Measurements from ENCODE around the gene FHIT.

The FHIT gene

DNA sequence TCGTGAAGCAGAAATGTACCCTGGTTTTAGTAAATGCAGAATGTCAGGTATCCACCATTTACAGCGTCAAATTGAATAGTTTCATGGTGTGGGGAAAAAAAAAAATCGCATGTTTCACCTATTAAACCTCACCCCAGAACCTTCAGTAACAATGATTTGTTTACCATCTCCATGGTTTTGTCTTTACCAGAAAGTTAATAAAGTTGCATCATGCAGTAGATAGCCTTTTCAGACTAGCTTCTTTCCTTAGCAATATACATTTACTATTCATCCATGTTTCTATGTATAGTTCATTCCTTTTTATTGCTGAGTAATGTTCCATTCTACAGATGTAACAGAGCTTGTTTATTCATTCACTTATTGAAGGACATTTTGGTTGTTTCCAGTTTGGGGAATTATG, 1066.1 kb downstream of the FHIT start:
- DNase-seq = no peak

DNA sequence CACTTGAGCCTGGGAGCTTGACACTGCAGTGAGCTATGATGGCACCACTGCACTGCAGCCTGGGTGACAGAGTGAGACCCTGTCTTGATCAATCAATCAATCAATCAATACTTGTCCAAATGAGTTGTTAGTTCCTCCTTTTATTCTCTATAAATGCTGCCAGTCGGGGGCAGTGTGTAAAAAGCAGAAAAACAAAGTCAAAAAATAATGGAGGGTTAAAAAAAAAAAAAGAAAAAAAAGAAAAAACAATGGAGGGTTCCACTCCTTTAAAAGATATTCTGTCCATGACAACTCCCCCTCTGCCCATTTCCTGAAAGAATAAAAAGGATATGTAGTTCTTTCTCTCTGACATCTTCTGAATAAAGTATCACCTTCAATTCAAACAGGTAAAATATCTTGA, 1068.6 kb downstream of the FHIT start:
- no peak for DNase-seq

DNA sequence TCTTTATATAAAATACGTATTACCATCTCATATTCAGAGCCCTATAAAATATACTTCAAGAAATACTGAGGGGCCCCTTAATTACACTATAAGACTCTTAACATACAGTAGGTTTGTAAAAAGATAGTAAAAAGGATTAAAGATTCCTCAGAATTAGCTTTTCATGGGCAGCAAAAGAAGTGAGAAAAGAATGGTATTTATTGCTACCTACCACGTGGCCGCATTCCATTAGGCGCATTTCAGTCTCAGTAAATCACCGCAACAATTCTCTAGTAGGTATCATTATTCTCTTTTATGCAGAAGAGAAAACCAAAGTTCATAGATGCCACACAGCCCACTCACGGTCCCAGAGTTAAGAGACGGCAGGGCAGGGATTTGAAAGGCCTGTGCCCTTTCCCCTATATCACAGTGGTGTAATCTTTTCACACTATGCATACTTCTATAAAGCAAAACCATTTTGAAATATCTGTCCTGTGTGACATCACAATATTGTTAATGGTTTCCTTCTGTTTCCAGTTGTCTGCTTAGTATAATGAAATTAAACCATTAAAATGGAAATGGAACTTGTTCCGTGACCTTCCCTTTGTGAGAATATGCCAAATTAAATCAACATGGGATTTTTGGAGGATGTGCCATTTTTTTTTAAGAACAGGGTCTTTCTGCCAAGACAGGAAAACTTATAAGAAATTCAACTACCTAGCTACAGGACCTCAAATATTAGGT, 1072.2 kb downstream of the FHIT start:
- DNase-seq = peak; percentile 12

DNA sequence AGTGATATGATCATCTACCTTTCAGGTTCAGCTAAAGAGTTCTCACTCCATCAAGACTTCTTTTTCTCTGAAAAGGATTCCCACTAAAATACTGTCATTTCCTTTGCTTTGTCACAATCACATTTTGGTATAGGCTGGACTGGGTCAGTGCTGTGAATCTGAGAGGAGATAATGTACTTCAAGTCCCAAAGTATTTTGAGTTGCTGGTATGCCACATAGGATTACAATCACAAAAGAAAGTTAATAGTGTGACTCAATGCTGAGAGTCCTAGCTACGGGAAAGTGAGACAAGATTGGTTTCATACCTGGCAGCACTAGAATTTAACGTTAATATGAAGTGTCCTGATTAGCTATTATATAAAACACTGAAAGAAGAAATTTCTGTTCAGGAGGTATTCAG, 1073.5 kb downstream of the FHIT start:
- DNase-seq = no peak

DNA sequence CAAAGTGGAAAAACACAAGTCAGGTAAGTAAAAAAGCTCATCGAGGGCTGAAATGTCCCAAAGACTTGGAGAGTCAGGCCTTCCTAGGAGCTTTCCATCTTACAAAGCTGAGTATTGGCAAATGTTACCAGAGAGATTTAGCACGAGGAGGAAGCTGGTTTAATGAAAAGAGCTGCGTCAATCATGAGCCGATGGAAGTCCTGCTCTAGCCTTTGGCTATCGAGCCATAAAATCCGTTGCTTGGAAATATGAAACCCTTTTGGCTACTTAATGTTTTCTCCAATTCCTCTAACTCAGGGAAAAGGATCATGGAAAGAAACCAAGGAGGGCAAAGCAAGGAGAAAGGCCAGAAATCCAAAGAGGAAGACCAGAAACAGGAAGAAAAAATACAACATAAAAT, 1074.6 kb downstream of the FHIT start:
- no peak for DNase-seq

DNA sequence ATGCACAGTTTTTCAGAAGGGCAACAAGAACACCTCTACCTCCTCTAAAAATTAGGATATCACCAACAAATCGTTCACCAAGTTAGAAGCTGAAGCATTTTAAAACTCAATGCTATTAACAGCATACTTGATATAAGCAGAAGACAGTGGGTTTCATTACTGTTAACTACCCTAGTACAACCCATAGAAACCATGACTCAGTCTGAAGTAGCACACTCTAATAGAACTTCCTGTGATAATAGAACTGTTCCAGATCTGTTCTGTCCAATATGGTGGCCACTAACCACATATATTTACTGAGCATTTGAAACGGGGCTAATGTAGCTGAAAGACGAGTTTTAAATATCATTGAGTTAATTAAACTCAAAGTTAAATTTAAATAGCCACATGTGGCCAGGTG, 1075.6 kb downstream of the FHIT start:
- DNase-seq = no peak

DNA sequence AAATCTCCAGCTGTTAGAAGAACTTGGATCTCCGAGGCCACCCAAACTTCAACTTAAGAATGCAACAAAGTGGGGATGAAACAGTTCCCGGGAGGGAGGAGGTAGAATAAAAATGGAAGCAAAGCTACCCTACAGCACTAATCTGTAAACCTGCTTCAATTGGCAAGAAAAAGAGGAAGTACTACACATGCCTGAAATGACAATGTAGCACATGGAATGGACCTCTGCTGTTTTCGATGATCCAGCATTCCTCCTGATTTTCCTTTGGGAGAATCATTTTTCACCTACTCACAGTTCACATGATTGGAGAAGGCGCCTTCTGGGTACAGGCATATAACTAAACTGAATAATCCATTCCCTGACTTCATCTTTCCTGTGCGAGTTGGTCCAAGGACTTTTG, 1081.5 kb downstream of the FHIT start:
- DNase-seq = no peak

DNA sequence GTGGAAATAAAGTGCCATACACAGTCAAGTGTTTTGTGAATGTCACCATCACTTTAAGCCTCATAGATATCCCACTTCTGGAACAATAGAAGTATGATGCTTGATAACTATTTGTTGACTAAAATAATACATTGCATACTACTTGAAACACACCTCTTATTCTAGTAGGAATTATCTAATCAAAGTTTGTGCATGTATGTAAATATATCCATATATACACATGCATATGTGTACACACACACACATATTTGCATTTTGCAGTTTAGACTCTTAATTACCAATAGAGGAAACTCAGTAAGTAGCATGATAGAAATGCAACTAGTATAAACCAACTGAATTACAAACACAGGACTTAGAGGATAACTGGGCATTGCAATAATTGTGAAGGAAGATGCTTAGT, 1084.1 kb downstream of the FHIT start:
- DNase-seq = no peak

DNA sequence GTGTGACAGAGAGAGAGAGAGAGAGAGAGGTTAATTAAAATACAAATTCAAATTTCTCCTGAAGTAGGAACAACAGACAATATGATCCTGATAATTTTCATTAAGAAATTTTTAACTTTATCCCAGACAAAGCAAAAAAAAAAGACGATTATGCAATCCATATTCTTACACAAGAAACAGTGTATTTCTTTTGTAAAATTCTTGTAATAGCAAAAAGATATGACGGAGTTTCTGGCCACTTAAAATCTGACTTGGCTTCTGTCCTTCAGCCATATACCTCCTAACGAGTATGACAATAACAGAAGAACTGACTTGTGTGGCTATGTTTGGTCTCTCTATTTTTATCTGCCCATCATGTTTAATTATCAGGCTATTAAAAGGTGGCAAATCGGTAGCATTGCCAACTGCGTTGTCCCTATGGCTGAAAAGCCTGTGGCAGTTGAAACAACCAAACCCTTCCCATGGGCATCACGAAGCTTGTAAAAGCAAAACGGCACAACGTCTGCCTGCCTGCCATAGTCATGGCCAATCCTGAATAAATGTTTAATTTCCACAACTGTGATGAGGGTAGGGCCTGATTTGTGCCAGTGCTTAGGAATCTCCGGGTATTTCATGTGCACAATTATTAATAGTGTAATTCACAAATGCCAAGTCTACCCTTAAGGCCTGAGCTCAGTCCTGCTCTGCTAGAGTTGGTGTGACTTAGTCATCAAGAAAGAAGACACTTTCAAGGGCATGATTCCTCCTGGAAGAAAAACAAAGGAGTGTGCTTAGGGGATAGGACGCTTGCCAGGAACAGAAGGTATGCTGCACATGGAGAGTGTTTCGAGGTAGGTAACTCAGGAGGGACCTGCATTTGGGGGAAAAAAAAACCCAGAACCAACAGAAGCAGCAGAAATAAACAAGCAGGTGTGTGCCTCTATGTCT, 1090.2 kb downstream of the FHIT start:
- DNase-seq = no peak

DNA sequence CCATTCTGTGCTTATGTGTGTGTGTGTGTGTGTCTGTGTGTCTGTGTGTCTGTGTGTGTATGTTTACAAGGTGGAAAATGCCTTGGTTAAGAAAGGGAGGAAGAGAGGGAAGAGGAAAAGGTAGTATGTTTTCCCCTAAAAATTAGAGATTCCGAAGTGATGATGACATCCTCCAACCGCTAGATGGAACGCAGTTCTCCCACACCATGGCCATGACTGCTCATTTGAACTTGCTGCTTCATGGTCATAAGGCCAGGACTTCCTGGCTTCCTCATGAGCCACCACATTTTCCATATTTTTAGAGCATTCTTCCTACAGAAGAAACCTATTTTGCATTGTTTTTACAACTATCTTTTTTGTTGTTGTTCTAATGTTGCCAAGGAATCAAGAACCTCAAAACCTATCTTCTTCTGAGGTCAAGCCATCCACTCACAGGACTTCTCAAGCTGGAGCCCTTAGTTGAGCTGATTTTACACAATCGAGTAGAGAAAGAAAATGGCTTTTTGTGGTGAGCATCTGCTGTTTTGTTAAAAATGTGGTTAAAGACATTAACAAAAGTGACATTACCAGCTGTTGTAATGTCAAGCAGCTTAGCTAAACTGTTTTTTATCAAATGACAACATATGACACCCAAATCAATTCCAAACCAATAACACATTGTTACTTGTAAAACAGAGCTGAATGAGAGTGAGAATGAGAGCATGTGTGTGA, 1091.0 kb downstream of the FHIT start:
- DNase-seq = no peak

DNA sequence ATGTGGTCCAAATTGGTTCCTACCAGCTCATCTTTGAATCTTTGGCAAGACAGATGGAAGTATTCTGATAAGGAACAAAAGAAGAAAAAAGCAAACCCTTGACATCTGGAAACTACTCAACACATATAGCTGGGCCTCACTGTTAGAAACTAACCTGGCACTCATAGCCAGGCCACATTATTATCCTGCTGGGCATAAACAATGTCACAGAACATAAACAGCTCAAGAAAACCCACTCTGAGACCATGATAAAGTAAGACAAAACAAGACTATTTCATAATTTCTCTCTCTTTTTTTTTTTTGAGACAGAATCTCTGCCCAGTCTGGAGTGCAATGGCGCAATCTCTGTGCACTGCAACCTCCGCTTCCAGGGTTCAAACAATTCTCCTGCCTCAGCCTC, 1093.2 kb downstream of the FHIT start:
- no peak for DNase-seq

DNA sequence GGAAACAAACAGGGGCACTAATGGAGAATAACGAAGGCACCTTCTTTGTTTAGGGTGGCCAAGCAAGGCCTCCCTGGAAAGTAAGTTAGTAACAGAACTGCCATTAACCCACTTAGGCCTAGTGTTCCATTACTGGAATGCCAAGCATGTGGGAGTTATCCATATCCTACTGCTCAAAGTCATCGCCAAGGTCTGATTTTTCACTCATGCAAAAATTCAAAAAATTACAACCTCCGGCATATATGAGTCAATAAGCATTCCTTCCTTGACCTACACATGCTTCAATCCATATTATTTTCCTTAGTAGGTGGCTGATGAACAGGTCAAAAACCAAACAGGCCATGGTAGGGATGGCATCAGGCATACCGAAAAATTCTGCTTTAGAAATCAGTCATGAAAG, 1097.2 kb downstream of the FHIT start:
- DNase-seq = peak; percentile 9

DNA sequence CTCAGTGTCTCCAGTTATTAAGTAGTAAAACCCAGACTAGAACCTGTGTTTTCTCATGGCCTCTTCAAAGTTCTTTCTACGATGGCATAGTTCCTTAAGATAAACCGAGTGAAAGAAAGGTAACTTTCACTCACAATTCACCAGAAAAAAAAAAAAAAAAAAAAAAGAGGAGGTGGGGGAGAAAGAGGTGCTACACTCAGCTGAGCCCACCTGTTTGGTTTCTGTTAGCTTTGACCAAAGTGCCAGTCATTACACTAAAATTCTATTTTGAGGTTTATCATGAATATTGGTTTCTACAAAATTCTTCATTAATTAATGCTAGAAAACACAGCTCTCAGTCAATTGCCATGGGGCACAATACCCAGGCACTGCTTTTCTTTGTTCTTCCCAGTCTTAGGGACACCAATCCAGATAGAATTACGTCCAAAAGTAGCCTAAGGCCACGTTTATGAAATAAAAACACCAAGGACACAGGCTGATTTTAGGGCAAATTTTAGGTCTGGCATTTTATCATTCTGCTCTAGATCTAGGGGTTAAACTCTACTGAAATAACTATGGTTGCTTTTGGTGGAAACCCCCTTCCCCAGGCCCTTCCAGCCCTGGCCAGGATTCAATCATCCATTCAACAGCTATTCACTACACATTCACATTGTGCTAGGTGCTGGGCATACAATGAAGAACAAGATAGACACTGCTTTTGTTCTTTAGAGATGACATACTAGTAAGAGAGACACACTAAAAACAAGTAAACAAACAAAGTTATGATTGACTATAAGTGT, 1097.8 kb downstream of the FHIT start:
- DNase-seq = no peak

DNA sequence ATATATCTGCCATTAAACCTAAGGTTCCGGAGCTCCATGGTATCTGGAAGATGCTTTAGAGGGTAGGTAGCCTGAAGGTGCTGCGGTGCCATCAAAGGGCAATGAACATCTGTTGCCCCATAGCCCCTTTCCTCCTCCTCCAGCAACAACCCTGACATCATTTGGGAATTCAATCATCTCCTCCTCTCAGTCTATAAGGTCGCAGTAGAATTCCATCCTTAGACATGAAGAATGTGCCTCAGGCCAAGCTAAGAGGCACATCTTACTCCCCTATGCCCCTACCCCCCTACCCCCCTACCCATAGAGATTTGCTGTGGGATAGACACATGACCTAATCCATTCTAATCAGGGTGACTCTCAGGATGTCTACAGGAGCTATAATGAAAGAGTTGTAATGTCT, 1101.8 kb downstream of the FHIT start:
- DNase-seq = no peak

DNA sequence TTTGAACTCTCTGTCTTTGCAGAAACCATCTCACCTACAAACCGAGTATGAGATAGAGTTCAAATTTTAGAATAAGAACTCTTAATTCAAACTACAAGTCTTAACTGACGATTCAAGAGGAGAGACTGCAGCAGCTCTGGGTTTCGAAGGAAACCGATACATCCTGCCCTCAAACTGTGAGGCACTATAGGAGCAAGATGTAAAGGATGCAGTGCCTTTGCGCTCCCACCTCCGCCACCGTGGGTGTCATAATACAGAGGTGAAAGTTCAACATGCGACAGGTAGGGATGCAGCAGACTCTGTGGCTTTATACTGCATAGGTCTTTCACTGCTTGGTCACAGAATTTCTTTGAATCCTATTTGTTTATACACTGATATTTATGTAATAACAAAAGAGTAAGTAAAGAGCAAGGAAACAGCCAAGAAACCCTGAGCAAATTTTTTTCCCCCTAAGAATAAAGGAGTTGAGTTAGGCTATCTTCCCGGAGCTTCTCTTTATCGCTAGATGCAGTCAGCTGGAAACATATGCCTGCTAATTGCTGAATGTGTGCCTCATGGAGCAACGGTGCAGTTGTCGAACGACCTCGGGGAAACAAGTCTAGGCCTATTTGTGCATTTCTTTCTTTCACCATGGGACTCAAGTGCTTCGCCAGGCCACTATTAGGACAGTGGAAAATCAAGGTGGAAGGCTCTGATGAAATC, 1103.9 kb downstream of the FHIT start:
- no peak for DNase-seq

DNA sequence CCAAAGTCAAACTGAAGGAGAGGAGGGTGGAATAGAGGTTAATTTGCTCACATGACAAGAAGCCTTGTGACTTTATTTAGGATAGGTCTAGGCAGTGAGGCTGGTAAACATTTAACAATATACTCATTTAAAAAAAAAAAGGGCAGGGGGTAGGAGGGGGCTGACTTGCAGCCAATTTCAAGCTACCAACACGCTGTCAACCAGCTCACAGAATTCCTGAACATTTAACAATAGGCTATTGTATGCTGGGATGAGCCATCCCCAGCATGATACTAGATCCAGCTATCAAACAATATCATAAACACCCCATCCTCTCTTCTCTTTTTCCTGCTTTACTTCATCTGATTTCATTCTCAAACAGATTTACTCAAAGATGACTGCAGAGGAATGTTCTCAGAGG, 1105.1 kb downstream of the FHIT start:
- no peak for DNase-seq

DNA sequence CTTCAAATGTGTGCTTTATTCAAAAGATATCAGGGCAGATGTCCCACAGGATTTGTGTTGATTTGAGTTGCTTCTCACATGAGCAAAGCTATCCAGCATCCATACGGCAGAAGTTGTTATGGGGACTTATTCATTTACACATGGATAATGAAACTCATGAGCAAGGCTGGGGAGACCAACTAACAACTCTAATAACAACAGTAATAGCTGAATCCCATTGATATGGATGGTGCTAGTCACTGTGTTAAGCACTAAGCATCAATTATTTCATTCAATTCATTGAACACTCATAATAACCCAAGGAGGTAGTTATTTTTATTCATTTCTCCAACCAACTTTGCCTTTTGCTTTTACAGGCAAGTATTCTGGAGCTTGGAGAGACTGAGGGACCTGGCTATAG, 1107.2 kb downstream of the FHIT start:
- DNase-seq = no peak

DNA sequence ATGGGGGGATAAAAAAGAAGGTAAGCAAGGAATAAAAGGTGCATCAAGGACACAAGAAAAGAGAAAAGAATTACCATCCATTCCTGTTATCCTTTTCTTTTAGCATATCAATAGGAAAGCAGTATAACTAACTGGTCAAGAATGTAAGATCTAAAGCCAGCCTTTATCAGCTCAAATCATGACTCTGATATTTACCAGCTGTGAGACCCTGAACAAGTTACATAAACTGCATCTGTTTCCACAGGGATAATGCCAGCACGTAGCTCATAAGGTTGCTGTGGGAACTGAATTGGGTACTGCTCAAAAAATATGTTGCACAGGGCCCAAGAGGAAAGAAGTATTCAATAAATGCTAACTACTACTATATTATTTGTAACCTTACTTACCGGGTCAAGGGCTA, 1109.2 kb downstream of the FHIT start:
- DNase-seq = no peak

DNA sequence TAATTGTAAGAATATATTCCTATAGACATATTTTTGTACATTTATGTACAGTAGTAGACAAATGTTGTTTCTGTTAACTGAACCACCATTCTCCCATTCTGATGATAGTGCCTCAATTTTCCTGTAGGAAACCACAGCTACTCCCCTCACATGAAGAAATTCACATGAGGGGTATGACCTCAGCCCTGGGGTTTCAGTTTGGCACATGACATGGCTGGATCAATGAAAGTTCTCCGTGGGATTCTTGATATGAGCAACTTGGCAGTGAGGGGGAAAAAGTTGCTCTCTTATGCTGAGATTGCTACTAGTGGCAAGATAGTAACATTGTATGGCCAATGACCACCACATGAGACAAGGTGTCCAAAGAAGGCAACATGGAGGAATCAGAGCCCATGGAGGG, 1111.1 kb downstream of the FHIT start:
- no peak for DNase-seq

DNA sequence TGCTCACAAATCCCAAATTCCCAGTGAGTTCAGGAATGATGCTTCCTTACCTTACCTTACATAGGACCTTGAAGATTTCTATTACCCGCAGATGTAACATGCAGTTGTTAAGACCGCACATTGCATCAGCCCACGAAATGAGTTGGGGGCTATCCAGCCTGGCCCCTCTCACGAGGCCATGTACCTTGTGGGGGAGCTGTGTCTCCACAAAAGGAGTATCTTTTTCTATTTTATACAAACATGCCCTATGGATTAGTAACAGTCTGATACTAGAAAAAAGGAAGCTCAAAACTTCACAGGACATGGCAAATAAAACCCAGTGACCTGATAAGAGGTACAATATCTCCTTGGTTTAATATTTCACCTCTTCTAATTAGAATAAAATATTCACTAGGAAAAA, 1114.7 kb downstream of the FHIT start:
- no peak for DNase-seq

DNA sequence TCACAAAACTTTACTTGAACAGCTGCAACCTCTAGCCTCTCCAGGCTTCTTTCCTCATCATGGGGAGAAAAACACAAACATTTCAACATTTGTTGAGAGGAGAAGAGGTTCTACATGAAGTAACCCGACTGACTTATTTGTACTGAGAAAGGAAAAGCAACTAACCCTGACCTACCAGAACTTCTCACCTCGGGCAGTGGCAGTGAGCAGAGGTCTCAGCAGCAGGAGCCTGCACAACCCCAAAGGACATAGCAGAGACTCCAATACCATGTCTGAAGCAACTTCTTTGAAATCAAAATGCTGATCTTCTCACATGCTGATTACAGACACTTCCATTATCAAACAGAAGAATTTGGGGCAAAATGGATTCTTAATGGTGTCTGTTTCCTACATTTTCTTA, 1115.8 kb downstream of the FHIT start:
- no peak for DNase-seq

All from fibroblast of skin of right quadriceps (primary cell).